ENCODE results near the gene DGKQ. TPM values are rescaled to one million over a fixed set of nuclear protein-coding genes. Genes with fewer than 3 reads are reported as not detected.
"Not testable (repeated sequence)": the region's sequence is repeated elsewhere in the genome, so short reads cannot be mapped to it uniquely, and the experiment has no call there.

The DGKQ gene
- total RNA-seq, 1 experiment from 2014 or later: 14.2 TPM

DNA sequence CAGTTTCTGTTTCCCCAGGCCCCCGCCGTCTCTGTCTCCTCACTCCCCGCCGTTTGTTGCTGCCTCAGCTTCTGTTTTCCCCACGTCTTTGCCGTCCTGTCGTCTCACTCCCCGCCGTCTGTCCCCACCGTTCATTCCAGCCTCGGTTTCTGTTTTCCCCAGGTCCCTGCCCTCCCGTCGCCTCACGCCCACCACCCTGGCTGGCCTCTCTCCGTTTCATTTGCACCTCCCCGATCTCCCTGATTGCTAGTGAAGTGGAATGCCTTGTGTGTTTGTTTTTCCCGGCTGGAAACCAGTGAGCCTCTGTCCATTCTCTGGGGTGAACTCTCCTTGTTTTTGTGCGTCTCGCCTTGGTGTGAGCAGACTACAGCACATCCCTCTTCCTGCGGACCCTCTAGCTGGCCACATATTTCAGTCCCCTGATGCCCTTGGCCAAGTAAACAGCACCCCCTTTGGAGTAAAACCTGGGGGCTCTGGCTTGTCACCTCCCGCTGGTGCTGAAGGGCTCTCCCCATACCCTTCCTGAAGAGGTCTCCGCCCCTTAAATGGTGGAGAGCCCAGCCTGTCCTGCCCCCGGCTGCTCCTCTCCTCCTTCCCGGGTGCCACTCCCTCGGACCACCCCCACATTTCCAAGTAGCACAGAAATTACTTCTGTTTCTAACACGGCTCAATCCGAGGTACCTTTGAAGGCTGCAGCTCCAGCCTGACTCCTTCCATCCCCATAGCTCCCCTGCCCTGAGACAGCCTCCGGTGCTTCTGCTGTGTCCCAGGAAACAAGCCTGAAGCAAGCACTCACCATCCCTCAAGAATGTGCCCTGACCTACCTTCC, 27.9 kb downstream of the DGKQ start:
- intact Hi-C loops (cut with micrococcal nuclease): no loop called here
- BruUV-seq (replicated peaks): no TSS peak

GRCh38 chr4:939508-939907, 33.9 kb downstream of the DGKQ start:
- H3K4me3 ChIP-seq (ENCODE audit: low read length); H2AFZ ChIP-seq (ENCODE audit: low read length); H3K79me2 ChIP-seq (ENCODE audit: low read length); H3K27ac ChIP-seq (ENCODE audit: low read length); CTCF ChIA-PET; H3K9ac ChIP-seq (ENCODE audit: low read length); POLR2A ChIA-PET (ENCODE audit: unreplicated experiment); ATAC-seq; DNase-seq; H3K4me2 ChIP-seq (ENCODE audit: low read length); H3K27me3 ChIP-seq (ENCODE audit: low read length); H3K9me3 ChIP-seq (ENCODE audit: low read length); H3K36me3 ChIP-seq (ENCODE audit: low read depth, low read length); BruUV-seq (replicated peaks); H4K20me1 ChIP-seq (ENCODE audit: low read length); H3F3A ChIP-seq (ENCODE audit: low read length, unreplicated experiment); H3K9me2 ChIP-seq (replicated peaks; ENCODE audit: low read length); H3K4me1 ChIP-seq (ENCODE audit: insufficient read depth, low read length); intact Hi-C loops (cut with micrococcal nuclease): not testable (repeated sequence)

More for the DNA sequence above, 27.9 kb downstream of the DGKQ start:
- ATAC-seq: no peak
- ChIA-PET CTCF (no interaction called here), POLR2A (ENCODE audit: unreplicated experiment) (no interaction called here)
- no peaks in the 10 kb centered on the region for H4K20me1 ChIP-seq (ENCODE audit: low read length)
- H3K4me2 ChIP-seq (ENCODE audit: low read length): no peak overlapping the region
- no peaks in the 10 kb centered on the region for H3K79me2 ChIP-seq (ENCODE audit: low read length)
- H3K4me1 ChIP-seq (ENCODE audit: insufficient read depth, low read length): no peaks in the 10 kb centered on the region
- H3F3A ChIP-seq (ENCODE audit: low read length, unreplicated experiment): no peaks in the 10 kb centered on the region
- H3K9me3 ChIP-seq (ENCODE audit: low read length): no peaks in the 10 kb centered on the region
- H3K27ac ChIP-seq (ENCODE audit: low read length): no peak overlapping the region
- no peak for DNase-seq
- no peak overlapping the region for H3K9ac ChIP-seq (ENCODE audit: low read length)
- H3K9me2 ChIP-seq (replicated peaks; ENCODE audit: low read length): no peaks in the 10 kb centered on the region
- TF ChIP-seq EZH2 (IDR thresholded peaks at IDR 0.05; ENCODE audit: low read length, unreplicated experiment) (no peak), EZH2phosphoT487 (IDR thresholded peaks at IDR 0.05; ENCODE audit: borderline replicate concordance, low read length) (no peak)
- TF ChIP-seq, protein P1, sequence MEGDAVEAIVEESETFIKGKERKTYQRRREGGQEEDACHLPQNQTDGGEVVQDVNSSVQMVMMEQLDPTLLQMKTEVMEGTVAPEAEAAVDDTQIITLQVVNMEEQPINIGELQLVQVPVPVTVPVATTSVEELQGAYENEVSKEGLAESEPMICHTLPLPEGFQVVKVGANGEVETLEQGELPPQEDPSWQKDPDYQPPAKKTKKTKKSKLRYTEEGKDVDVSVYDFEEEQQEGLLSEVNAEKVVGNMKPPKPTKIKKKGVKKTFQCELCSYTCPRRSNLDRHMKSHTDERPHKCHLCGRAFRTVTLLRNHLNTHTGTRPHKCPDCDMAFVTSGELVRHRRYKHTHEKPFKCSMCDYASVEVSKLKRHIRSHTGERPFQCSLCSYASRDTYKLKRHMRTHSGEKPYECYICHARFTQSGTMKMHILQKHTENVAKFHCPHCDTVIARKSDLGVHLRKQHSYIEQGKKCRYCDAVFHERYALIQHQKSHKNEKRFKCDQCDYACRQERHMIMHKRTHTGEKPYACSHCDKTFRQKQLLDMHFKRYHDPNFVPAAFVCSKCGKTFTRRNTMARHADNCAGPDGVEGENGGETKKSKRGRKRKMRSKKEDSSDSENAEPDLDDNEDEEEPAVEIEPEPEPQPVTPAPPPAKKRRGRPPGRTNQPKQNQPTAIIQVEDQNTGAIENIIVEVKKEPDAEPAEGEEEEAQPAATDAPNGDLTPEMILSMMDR (conservative IDR thresholded peaks at IDR 0.05; ENCODE audit: low read depth, low read length): no peak
- H3K36me3 ChIP-seq (ENCODE audit: low read depth, low read length): no peaks in the 10 kb centered on the region
- H3K27me3 ChIP-seq (ENCODE audit: low read length): no peaks in the 10 kb centered on the region
- no peak overlapping the region for H3K4me3 ChIP-seq (ENCODE audit: low read length)
- H2AFZ ChIP-seq (ENCODE audit: low read length): no peak overlapping the region

- Histone ChIP-seq H3F3A (ENCODE audit: low read length, unreplicated experiment) (no peaks in the 10 kb centered on the region), H3K4me3 (ENCODE audit: low read length) (peak overlapping the region; percentile 83), H3K36me3 (ENCODE audit: low read depth, low read length) (no peaks in the 10 kb centered on the region), H3K4me1 (ENCODE audit: insufficient read depth, low read length) (peaks cover 17% of the 10 kb centered on the region), H4K20me1 (ENCODE audit: low read length) (peaks cover 22% of the 10 kb centered on the region), H3K27ac (ENCODE audit: low read length) (peak overlapping the region; percentile 43), H3K79me2 (ENCODE audit: low read length) (peaks cover 54% of the 10 kb centered on the region), H3K27me3 (ENCODE audit: low read length) (no peaks in the 10 kb centered on the region), H2AFZ (ENCODE audit: low read length) (peak overlapping the region; percentile 78), H3K9me3 (ENCODE audit: low read length) (no peaks in the 10 kb centered on the region), H3K4me2 (ENCODE audit: low read length) (peak overlapping the region; percentile 99), H3K9ac (ENCODE audit: low read length) (peak overlapping the region; percentile 97), H3K9me2 (replicated peaks; ENCODE audit: low read length) (no peaks in the 10 kb centered on the region)
- TSS peak; percentile 84 for BruUV-seq (replicated peaks)
- ChIA-PET CTCF (interaction anchor here (0.9 kb wide), 1 partner anchor 54 kb away, joined by 5 read pairs; the partner anchor contains the start of gene IDUA), POLR2A (ENCODE audit: unreplicated experiment) (no interaction called here)
- DNase-seq: no peak
- intact Hi-C loops (cut with micrococcal nuclease): no loop called here
- peak; percentile 10; the same call in 1 of the 2 replicates for ATAC-seq
- TF ChIP-seq, protein P1 (conservative IDR thresholded peaks at IDR 0.05; ENCODE audit: low read depth, low read length): peak; percentile 25; the same call in 1 of the 2 replicates
- TF ChIP-seq EZH2 (IDR thresholded peaks at IDR 0.05; ENCODE audit: low read length, unreplicated experiment): no peak
- no peak for TF ChIP-seq EZH2phosphoT487 (IDR thresholded peaks at IDR 0.05; ENCODE audit: borderline replicate concordance, low read length)
These were observed 40.7 kb downstream of the DGKQ start for GRCh38 chr4:932713-933070.

Data from PC-3 (cell line).